ENCODE measurements around the gene RWDD4.
A peak's percentile ranks its signal among the peaks of the same experiment; 100 is the strongest.

Gene RWDD4

GRCh38 chr4:183612329-183613250, 46.4 kb downstream of the RWDD4 start:
- no peak for TF ChIP-seq CTCF (conservative IDR thresholded peaks at IDR 0.05)
- no peak overlapping the region for H3K27ac ChIP-seq

GRCh38 chr4:183611210-183611830, 47.7 kb downstream of the RWDD4 start:
- no peak overlapping the region for H3K27ac ChIP-seq

GRCh38 chr4:183610613-183611012, 48.4 kb downstream of the RWDD4 start:
- no peak for TF ChIP-seq CTCF (conservative IDR thresholded peaks at IDR 0.05)
- no peak overlapping the region for H3K27ac ChIP-seq

More at GRCh38 chr4:183611210-183611830, 47.7 kb downstream of the RWDD4 start:
- TF ChIP-seq CTCF (conservative IDR thresholded peaks at IDR 0.05): no peak

- no peak for TF ChIP-seq CTCF (conservative IDR thresholded peaks at IDR 0.05)
Measured at GRCh38 chr4:183610033-183610432, 49.0 kb downstream of the RWDD4 start.

GRCh38 chr4:183609151-183609550, 49.8 kb downstream of the RWDD4 start:
- TF ChIP-seq CTCF (conservative IDR thresholded peaks at IDR 0.05): no peak
- H3K27ac ChIP-seq: no peak overlapping the region

More at GRCh38 chr4:183610033-183610432, 49.0 kb downstream of the RWDD4 start:
- H3K27ac ChIP-seq: no peak overlapping the region

- TF ChIP-seq CTCF (conservative IDR thresholded peaks at IDR 0.05): no peak
- H3K27ac ChIP-seq: no peak overlapping the region
Measured at GRCh38 chr4:183607894-183608293, 51.1 kb downstream of the RWDD4 start.

- peak; percentile 67 for TF ChIP-seq CTCF (conservative IDR thresholded peaks at IDR 0.05)
- peak overlapping the region; percentile 47 for H3K27ac ChIP-seq
Measured at GRCh38 chr4:183602557-183603027, 56.4 kb downstream of the RWDD4 start.

Measured in VCaP (cell line).